GM19452 (cell line): ENCODE measurements around the gene MGARP.
"Not testable (repeated sequence)": the region's sequence is repeated elsewhere in the genome, so short reads cannot be mapped to it uniquely, and the experiment has no call there.

Experiments
- ATAC-seq: cut with Tn5 transposase; IDR thresholded peaks from one replicate; pipeline ENCODE4 v1.9.1; 2021; ENCODE audit not compliant: unreplicated experiment

MGARP gene

GRCh38 chr4:139279760-139280620 lies at the start of gene MGARP:
Gene MGARP, minus strand, starts transcription at chr4:139280225. Its CDS starts 67 bp downstream, at chr4:139280158.
- ATAC-seq: no peak

DNA sequence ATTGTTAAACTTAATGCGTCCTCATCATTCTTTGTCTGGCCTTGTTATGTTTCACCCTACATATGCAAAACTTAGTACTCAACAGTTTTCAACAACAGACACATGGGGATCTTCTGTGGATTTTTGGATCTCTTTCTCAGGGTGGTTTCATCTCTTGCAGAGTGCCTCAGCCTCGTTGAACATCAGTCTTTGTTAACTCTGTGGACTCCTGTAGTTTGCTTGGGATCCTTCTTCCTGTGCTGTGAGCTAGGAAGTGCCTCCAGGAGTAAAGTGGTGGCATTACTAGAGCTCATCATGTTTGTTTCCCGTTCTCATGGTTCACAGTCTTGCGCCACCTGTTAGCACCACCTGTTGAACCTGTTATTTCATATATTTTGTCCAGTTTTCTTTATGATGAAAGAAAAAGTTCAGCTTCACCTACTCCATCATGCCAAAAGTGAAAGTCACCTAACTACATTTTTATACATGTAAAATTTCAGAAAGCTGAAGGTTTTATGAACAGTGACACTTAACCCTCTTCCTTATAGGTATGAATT lies 49.7 kb upstream of the MGARP start:
- ATAC-seq: no peak

DNA sequence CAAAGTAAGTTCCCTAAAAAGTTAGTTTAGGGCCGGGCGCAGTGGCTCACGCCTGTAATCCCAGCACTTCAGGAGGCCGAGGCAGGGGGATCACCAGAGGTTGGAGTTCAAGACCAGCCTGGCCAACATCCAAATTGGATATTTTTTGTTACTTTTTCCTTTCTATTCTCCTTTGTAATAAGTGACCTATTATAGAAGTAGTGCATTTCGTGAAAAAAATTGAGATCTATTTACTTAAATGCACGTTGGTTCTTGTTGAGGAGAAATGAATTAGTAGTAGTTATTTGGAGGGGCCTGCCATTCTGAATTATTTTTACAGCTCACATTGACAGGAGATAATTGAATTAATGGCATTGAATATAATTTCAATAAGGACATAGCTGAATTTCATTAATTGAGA lies 44.6 kb upstream of the MGARP start:
- no peak for ATAC-seq

- ATAC-seq: not testable (repeated sequence)
These were observed 42.5 kb upstream of the MGARP start for GRCh38 chr4:139322541-139322940.

- ATAC-seq: not testable (repeated sequence)
These were observed 42.0 kb upstream of the MGARP start for GRCh38 chr4:139322070-139322469.

GRCh38 chr4:139319571-139319970 lies 39.5 kb upstream of the MGARP start:
- ATAC-seq: no peak

DNA sequence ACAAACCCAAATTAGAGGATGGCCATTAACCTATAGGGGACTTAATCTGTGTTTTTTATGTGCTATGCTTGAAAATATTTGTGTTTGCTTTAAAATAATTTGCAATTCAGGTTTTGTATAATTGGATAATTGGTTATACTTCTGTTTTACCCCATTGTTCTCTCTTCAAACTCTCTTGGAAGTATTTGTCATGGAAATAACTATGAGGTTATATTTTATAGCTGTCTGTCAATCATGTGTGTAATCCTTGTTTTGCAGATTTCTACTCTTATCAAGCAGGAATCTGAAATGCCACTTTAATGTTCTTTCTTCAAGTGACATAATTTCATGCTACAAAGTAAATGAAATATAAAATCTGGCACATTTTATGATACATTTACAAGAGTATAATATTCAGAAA lies 37.6 kb upstream of the MGARP start:
- ATAC-seq: no peak

- no peak for ATAC-seq
These were observed 36.7 kb upstream of the MGARP start for GRCh38 chr4:139316733-139317132.

DNA sequence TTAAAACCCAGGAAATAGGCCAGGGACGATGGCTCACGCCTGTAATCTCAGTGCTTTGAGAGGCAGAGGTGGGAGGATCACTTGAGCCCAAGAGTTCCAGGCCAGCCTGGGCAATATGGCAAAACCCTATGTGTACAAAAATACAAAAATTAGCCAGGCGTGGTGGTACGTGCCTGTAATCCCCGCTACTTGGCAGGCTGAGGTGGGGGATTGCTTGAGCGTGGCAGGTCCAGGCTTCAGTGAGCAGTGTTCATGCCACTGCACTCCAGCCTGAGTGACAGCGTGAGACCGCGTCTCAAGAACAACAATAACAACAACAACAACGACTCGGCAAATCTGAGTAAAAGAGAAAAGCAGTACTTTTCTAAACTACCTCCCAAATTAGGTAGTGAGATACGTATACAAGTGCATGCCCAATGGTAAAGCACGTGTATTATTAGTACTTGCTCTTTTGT lies 35.2 kb upstream of the MGARP start:
- ATAC-seq: peak; percentile 74

DNA sequence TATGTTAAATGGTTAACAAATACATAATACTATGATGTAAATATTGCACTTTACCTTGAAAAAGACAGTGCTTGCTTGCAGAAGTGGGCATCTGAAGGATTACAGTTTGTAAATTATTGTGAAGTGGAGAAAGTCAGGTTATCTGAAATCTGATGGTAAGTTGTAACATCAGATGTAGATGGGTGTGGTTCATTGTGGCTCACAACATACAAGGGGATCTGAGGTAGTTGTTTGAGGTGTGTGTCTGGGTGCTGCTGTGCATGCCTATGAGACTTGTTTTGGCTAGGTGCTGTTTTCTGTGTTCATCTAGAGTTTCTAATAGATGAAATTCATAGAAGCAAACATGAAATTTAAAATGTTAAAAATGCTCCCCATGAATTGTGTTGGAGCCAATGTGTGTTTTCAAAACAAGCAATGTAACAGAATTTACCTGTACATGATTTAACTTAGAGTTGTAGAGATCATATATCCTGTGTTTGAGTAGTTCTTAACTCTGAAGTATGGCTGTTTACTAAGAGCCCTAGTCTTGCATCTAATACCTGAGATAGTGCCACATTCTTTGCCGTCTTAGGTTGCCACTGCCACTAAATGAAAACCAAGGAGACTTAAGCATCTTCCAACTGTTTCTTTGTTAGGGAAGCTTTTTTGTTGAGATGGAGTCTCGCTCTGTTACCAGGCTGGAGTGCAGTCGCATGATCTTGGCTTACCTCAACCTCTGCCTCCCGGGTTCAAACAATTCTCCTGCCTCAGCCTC lies 34.2 kb upstream of the MGARP start:
- no peak for ATAC-seq

DNA sequence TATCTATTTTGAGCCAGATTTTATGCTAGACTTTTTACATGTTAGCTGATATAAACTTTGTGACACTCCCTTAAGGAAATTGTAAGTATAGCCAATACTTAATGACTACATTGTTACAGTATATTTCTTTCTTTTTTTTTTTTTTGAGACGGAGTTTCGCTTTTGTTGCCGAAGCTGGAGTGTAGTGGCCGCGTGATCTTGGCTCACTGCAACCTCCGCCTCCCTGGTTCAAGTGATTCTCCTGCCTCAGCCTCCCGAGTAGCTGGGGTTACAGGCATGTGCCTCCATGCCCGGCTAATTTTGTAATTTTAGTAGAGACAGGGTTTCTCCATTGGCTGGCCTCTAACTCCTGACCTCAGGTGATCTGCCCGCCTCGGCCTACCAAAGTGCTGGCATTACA lies 33.4 kb upstream of the MGARP start:
- ATAC-seq: not testable (repeated sequence)

- no peak for ATAC-seq
These were observed 32.7 kb upstream of the MGARP start for GRCh38 chr4:139312552-139313332.

- no peak for ATAC-seq
These were observed 31.9 kb upstream of the MGARP start for GRCh38 chr4:139311909-139312308.

DNA sequence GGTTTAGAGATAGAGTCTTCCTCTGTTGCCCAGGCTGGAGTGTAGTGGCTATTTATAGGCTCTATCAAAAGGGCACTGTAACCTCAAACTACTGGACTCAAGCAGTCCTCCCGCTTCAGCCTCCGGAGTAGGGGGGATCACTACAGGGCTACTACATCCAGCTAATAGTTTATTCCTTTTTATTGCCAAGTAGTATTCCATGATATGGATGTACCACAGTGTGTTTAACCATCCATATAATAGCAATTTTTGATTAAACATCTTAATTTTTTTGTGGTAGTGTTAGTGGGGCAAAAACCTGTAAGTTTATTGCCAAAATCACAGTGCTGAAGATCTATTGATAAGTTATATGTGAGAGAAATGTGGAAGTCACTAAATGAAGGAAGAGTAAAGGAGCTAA lies 24.9 kb upstream of the MGARP start:
- no peak for ATAC-seq

DNA sequence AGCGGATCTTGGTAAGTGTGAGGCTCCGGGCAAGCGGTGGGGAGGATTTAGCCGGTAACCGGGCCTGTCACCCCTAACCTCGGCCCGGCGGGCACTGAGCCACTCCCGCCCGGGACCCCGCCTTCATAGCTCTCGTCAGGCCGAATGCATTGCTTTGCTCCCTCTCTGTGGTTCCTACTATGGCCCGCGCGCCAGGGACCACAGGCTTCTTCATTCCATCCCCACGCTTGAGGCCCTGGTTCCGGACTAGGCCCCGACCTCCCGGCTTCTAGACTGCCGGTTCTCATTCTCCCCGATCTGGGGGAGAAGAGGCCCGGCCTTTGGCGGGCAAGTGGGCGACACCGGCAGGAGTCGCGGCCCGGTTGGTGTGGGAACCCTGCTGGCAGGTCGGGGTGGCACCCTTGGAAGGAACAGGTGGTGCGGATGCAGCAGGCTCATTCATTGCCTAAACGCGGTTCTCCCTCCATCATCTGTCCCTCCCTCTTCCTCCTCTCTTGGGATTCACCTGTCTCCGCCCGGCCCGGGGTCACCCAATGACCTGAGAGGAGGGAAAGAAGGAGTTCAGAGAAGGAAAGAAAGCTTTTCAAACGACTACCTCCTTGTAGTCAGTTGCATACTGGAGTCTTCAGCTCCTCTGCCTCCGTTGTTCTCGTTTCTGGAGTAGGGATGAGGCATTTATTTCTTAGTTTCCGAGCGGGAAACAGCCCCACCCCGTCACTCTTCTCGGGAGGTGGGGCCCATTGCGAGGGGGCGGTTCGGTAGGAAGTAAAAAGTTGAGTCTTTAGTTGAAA lies 22.0 kb upstream of the MGARP start, which contains the start of gene NDUFC1:
TSS of gene NDUFC1 (minus strand) at position 657 of the 791 bp plus-strand sequence. CDS start 6,679 bp downstream, outside the sequence.
- peak; percentile 43 for ATAC-seq

DNA sequence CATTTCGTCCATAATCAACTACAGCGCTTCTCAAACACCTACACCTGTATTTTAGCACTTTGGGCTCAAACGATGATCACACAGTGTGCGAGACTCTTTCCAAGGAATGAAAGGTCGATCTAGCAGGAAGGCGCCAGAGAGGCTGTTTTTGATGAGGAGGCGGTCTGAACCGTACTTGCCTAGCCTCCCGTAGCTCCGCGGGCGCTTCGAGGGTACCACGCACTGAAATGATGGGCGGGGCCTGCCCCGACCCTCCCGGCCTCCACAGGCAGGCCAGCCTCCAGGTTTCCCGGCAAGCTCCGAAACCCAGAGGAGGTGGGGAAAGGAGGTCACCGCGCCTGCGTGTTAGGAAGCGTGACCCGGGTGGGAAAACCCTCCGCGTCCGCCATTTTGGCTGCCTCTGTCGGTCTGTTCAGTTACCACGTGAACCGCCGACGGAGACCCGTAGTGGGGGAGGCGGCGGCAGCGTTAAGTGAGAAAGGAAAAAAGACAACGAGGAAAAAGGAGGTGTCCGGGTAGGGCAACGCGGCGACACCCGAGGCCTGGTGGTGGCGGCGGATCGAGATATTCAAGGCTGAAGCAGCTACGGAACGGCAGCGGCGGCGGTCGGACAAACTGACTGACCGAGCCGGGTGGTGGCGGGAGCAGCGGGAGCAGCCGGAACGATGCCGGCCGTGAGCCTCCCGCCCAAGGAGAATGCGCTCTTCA lies 21.2 kb upstream of the MGARP start, which contains the start of gene NAA15:
TSS of gene NAA15 (plus strand) at position 393 of the 708 bp plus-strand sequence. CDS start at position 666, 273 bp downstream.
- peak; percentile 82 for ATAC-seq

- peak; percentile 2 for ATAC-seq
These were observed 20.5 kb upstream of the MGARP start for GRCh38 chr4:139300431-139301112.

DNA sequence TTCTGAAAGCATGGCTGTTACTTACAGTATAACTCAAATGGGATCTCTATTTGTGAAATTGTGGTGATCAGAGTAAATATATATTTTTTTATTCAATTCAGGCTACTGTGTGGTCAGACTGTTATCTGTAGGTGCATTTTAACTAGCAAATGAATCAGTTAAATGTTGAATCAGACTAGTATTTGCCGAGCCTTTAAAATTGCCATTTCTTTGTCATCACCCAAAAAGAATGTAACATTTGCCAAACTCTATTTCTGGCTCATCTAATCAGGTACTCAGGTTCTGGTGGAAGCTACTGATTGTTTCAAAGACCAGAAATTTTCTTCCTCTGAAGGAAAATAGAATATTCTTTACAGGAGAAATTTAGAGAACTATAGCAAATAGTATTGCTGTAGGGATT lies 19.5 kb upstream of the MGARP start:
- no peak for ATAC-seq

DNA sequence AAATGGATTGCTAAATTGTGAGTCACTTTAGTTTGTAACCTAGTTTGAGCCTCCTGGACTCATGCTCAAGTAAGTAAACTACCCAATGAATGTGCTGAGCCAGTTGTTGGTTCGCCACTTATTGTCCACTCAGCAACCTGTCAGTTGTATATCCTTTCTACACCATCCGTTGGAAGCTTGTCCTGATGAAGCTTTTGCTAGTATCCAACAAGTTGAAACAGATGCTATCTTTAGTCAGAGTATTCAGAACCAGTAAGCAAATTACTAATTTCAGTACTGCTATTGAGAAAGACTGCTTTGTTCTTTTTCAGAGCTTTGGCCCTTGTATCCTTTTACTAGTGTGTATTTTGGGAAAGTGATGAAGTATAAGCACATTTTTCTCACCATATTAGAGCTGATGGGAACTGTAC lies 17.0 kb upstream of the MGARP start:
- no peak for ATAC-seq
